Measurements from ENCODE around the gene HLA-A. TPM values are rescaled to one million over a fixed set of nuclear protein-coding genes. Genes with fewer than 3 reads are reported as not detected.

HLA-A gene
- total and polyA plus RNA-seq, 11 donors, result 263 to 1,581 (median 361) TPM

GRCh38 chr6:29938746-29939508, 3.4 kb upstream of the HLA-A start:
- intact Hi-C loops (cut with DNase I), result loop anchor here in 1 of 10 donors (2.0 kb wide), 1 partner anchor 56 kb away; no protein-coding TSS in a partner anchor

DNA sequence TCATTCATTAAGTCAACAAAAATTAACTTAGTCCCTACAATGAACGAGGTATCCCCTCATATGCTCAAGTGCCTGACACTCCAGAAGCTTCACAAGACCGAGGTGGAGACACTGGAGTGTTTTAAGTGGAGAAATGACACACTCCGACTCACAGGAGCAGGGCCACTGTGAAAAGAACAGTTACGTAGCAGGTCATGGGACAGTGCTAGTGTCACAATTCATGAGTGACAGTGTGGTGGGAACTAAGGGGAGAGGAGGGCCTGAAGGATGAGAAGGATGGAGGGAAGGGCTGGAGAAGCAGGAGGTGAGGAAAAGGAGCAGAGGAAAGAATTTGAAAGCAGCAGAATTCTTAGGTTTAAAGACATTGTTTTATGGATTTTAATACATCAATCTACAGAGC, 1.3 kb upstream of the HLA-A start:
- 19 to 72% (median 34%) methylated on average over 4 of the region's 4 CpGs for WGBS, 4 donors
- ATAC-seq, result no peak
- TF ChIP-seq, protein P1, sequence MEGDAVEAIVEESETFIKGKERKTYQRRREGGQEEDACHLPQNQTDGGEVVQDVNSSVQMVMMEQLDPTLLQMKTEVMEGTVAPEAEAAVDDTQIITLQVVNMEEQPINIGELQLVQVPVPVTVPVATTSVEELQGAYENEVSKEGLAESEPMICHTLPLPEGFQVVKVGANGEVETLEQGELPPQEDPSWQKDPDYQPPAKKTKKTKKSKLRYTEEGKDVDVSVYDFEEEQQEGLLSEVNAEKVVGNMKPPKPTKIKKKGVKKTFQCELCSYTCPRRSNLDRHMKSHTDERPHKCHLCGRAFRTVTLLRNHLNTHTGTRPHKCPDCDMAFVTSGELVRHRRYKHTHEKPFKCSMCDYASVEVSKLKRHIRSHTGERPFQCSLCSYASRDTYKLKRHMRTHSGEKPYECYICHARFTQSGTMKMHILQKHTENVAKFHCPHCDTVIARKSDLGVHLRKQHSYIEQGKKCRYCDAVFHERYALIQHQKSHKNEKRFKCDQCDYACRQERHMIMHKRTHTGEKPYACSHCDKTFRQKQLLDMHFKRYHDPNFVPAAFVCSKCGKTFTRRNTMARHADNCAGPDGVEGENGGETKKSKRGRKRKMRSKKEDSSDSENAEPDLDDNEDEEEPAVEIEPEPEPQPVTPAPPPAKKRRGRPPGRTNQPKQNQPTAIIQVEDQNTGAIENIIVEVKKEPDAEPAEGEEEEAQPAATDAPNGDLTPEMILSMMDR (IDR thresholded peaks at IDR 0.05), result no peak
- TF ChIP-seq POLR2A (IDR thresholded peaks at IDR 0.05), result no peak
- intact Hi-C loops (cut with DNase I), result loop anchor here in 4 of 10 donors (5.0 kb wide), 2 partner anchors 36 to 54 kb away; no protein-coding TSS in a partner anchor
- Histone ChIP-seq H3K36me3 (peaks cover 0 to 24% (median 4%) of the 10 kb centered on the region in 9 donors), H3K4me1 (peaks cover 0 to 29% (median 0%) of the 10 kb centered on the region in 12 donors), H3K9me3 (no peaks in the 10 kb centered on the region), H3K27me3 (no peaks in the 10 kb centered on the region), H3K4me3 (peak overlapping the region in 3 of 12 donors; percentile 72 to 92 (median 78)), H3K27ac (peak overlapping the region in 5 of 12 donors; percentile 92 to 98 (median 94))
- no peak for DNase-seq

More at GRCh38 chr6:29938746-29939508, 3.4 kb upstream of the HLA-A start:
- ATAC-seq, result no peak
- no peaks in the 10 kb centered on the region for H3K27me3 ChIP-seq
- no peak for DNase-seq
- H3K4me1 ChIP-seq, result peaks cover 0 to 17% (median 0%) of the 10 kb centered on the region in 12 donors
- H3K27ac ChIP-seq, result no peak overlapping the region
- H3K36me3 ChIP-seq, result peaks cover 0 to 6% (median 0%) of the 10 kb centered on the region in 9 donors
- H3K9me3 ChIP-seq, result no peaks in the 10 kb centered on the region
- TF ChIP-seq, protein P1 (IDR thresholded peaks at IDR 0.05), result no peak
- TF ChIP-seq POLR2A (IDR thresholded peaks at IDR 0.05), result no peak
- WGBS, 4 donors, result 45 to 90% (median 59%) methylated on average over 9 of the region's 9 CpGs
- H3K4me3 ChIP-seq, result no peak overlapping the region

- ATAC-seq (no peak), DNase-seq (no peak)
- H3K4me1 ChIP-seq, result peaks cover 0 to 33% (median 0%) of the 10 kb centered on the region in 12 donors
- TF ChIP-seq, protein P1 (IDR thresholded peaks at IDR 0.05), result no peak
- no peak for TF ChIP-seq POLR2A (IDR thresholded peaks at IDR 0.05)
- no peaks in the 10 kb centered on the region for H3K27me3 ChIP-seq
- 0 to 35% (median 7%) methylated on average over 1 of the region's 1 CpG for WGBS, 4 donors
- H3K36me3 ChIP-seq, result peaks cover 0 to 29% (median 4%) of the 10 kb centered on the region in 9 donors
- H3K9me3 ChIP-seq, result no peaks in the 10 kb centered on the region
- H3K27ac ChIP-seq, result peak overlapping the region; percentile 74 to 98 (median 90)
- H3K4me3 ChIP-seq, result peak overlapping the region in 11 of 12 donors; percentile 53 to 92 (median 72)
- intact Hi-C loops (cut with DNase I), result loop anchor here in 4 of 10 donors (5.0 kb wide), 2 partner anchors 36 to 54 kb away; no protein-coding TSS in a partner anchor
Measured at GRCh38 chr6:29941471-29941870, 861 bp upstream of the HLA-A start.

- WGBS, 4 donors, result 0 to 9% (median 4%) methylated on average over 5 of the region's 5 CpGs
- Histone ChIP-seq H3K36me3 (peaks cover 0 to 31% (median 4%) of the 10 kb centered on the region in 9 donors), H3K4me3 (peak overlapping the region; percentile 21 to 92 (median 69)), H3K27ac (peak overlapping the region; percentile 74 to 98 (median 90)), H3K4me1 (peaks cover 0 to 35% (median 0%) of the 10 kb centered on the region in 12 donors), H3K9me3 (no peaks in the 10 kb centered on the region), H3K27me3 (no peaks in the 10 kb centered on the region)
- peak in 3 of 4 donors; percentile 32 to 48 (median 33) for ATAC-seq
- TF ChIP-seq, protein P1 (IDR thresholded peaks at IDR 0.05), result no peak
- TF ChIP-seq POLR2A (IDR thresholded peaks at IDR 0.05), result no peak
- intact Hi-C loops (cut with DNase I), result loop anchor here in 7 of 10 donors (1.0 to 5.0 kb wide), 6 partner anchors 23 to 55 kb away; no protein-coding TSS in a partner anchor
- no peak for DNase-seq
Measured at GRCh38 chr6:29941916-29942274, 437 bp upstream of the HLA-A start.

All from heart left ventricle (tissue), 16 donors.